ENCODE results near the gene VGF.

VGF gene

GRCh38 chr7:101154693-101155102 lies 10.7 kb downstream of the VGF start:
- no peaks in the 10 kb centered on the region for H3K27me3 ChIP-seq (ENCODE audit: insufficient read depth, low read length, poor library complexity)
- H3K4me2 ChIP-seq (ENCODE audit: insufficient read depth, low read length) = peak overlapping the region; percentile 86
- H3K4me3 ChIP-seq (ENCODE audit: low read depth in 1 of 2, low read length in 2 of 2) = peak overlapping the region; percentile 48 to 63; a peak in 3 of 4 replicates
- peaks cover 17% of the 10 kb centered on the region for H3K4me1 ChIP-seq (ENCODE audit: insufficient read depth, low read length)
- DNase-seq (no peak), ATAC-seq (ENCODE audit: insufficient read depth, low read depth) (peak; percentile 48)
- peaks cover 25% of the 10 kb centered on the region for H3K36me3 ChIP-seq (ENCODE audit: insufficient read depth, low read length)
- peak overlapping the region; percentile 64 for H3K27ac ChIP-seq (ENCODE audit: low read length)
- H2AFZ ChIP-seq (ENCODE audit: low read depth, low read length) = peak overlapping the region; percentile 62
- H3K9ac ChIP-seq (ENCODE audit: low read depth, low read length) = peak overlapping the region; percentile 78
- H4K20me1 ChIP-seq (ENCODE audit: insufficient read depth, low read length) = no peaks in the 10 kb centered on the region
- TF ChIP-seq CTCF (IDR thresholded peaks at IDR 0.05; ENCODE audit: borderline replicate concordance, extremely low read depth, low read length, poor library complexity, severe bottlenecking) (no peak), EZH2 (IDR thresholded peaks at IDR 0.05; ENCODE audit: borderline replicate concordance, low read depth, low read length, severe bottlenecking) (no peak)
- no peaks in the 10 kb centered on the region for H3K9me3 ChIP-seq (ENCODE audit: insufficient read depth, low read length, severe bottlenecking)
- peaks cover 14% of the 10 kb centered on the region for H3K79me2 ChIP-seq (ENCODE audit: insufficient read depth, low read length)

- no peak for TF ChIP-seq CTCF (IDR thresholded peaks at IDR 0.05; ENCODE audit: borderline replicate concordance, extremely low read depth, low read length, poor library complexity, severe bottlenecking)
- TF ChIP-seq EZH2 (IDR thresholded peaks at IDR 0.05; ENCODE audit: borderline replicate concordance, low read depth, low read length, severe bottlenecking) = no peak
- no peaks in the 10 kb centered on the region for H4K20me1 ChIP-seq (ENCODE audit: insufficient read depth, low read length)
- DNase-seq (peak; percentile 97), ATAC-seq (ENCODE audit: insufficient read depth, low read depth) (peak; percentile 92)
- H3K9ac ChIP-seq (ENCODE audit: low read depth, low read length) = peak within 1 kb of the TSS; percentile 78
- peak within 1 kb of the TSS; percentile 86 for H3K4me2 ChIP-seq (ENCODE audit: insufficient read depth, low read length)
- H2AFZ ChIP-seq (ENCODE audit: low read depth, low read length) = peak within 1 kb of the TSS; percentile 62
- peak within 1 kb of the TSS; percentile 48 to 63; a peak in 3 of 4 replicates for H3K4me3 ChIP-seq (ENCODE audit: low read depth in 1 of 2, low read length in 2 of 2)
- peaks cover 14% of the 10 kb centered on the region for H3K79me2 ChIP-seq (ENCODE audit: insufficient read depth, low read length)
- H3K36me3 ChIP-seq (ENCODE audit: insufficient read depth, low read length) = peaks cover 21% of the 10 kb centered on the region
- H3K4me1 ChIP-seq (ENCODE audit: insufficient read depth, low read length) = peaks cover 17% of the 10 kb centered on the region
- H3K9me3 ChIP-seq (ENCODE audit: insufficient read depth, low read length, severe bottlenecking) = no peaks in the 10 kb centered on the region
- no peaks in the 10 kb centered on the region for H3K27me3 ChIP-seq (ENCODE audit: insufficient read depth, low read length, poor library complexity)
- peak within 1 kb of the TSS; percentile 64 for H3K27ac ChIP-seq (ENCODE audit: low read length)
Observed at GRCh38 chr7:101153969-101154692, 11.2 kb downstream of the VGF start, which contains the start of gene AP1S1. AP1S1 (plus strand) TSS chr7:101154476; CDS start chr7:101154515, 39 bp downstream.

GRCh38 chr7:101151908-101152651 lies 13.3 kb downstream of the VGF start:
- Histone ChIP-seq H3K4me3 (ENCODE audit: low read depth in 1 of 2, low read length in 2 of 2) (no peak overlapping the region), H3K9ac (ENCODE audit: low read depth, low read length) (no peak overlapping the region), H3K4me2 (ENCODE audit: insufficient read depth, low read length) (no peak overlapping the region), H3K36me3 (ENCODE audit: insufficient read depth, low read length) (peaks cover 6% of the 10 kb centered on the region; the same call in 1 of the 2 replicates), H3K27me3 (ENCODE audit: insufficient read depth, low read length, poor library complexity) (no peaks in the 10 kb centered on the region), H2AFZ (ENCODE audit: low read depth, low read length) (no peak overlapping the region), H3K79me2 (ENCODE audit: insufficient read depth, low read length) (peaks cover 14% of the 10 kb centered on the region), H3K4me1 (ENCODE audit: insufficient read depth, low read length) (peaks cover 17% of the 10 kb centered on the region), H4K20me1 (ENCODE audit: insufficient read depth, low read length) (no peaks in the 10 kb centered on the region), H3K27ac (ENCODE audit: low read length) (no peak overlapping the region), H3K9me3 (ENCODE audit: insufficient read depth, low read length, severe bottlenecking) (no peaks in the 10 kb centered on the region)
- TF ChIP-seq EZH2 (IDR thresholded peaks at IDR 0.05; ENCODE audit: borderline replicate concordance, low read depth, low read length, severe bottlenecking) (no peak), CTCF (IDR thresholded peaks at IDR 0.05; ENCODE audit: borderline replicate concordance, extremely low read depth, low read length, poor library complexity, severe bottlenecking) (no peak)
- ATAC-seq (ENCODE audit: insufficient read depth, low read depth) (no peak), DNase-seq (no peak)

All from DND-41 (cell line).